Peyer's patch (tissue), 4 donors: ENCODE results near the gene LAPTM5. TPM values are rescaled to one million over a fixed set of nuclear protein-coding genes. Genes with fewer than 3 reads are reported as not detected.

ENCODE experiments used
- DNase-seq, 3 donors: peaks; one replicate each; pipeline ENCODE4 v3.0.0-alpha.2; 2017 to 2019
- H3K27ac ChIP-seq, 4 donors: fragments of 200-600 bp; sonication (generic); one replicate each; pipeline ENCODE4 v1.5.1; 2016 to 2019
- H3K27me3 ChIP-seq, 2 donors: fragments of 200-600 bp; sonication (generic); one replicate each; pipeline ENCODE4 v1.5.1; 2019
- H3K36me3 ChIP-seq, 3 donors: fragments of 200-600 bp; sonication (generic); one replicate each; pipeline ENCODE4 v1.5.1; 2016 to 2019
- H3K4me1 ChIP-seq, 4 donors: fragments of 200-600 bp; sonication (generic); one replicate each; pipeline ENCODE4 v1.5.1; 2016 to 2019
- H3K4me3 ChIP-seq, 4 donors: fragments of 200-600 bp; sonication (generic); 1 replicate in 3 of 4; 2 replicates in 1 of 4; pipeline ENCODE4 v1.5.1; 2016 to 2019; ENCODE audit warnings: mild to moderate bottlenecking in 1 of 4
- H3K9me3 ChIP-seq, 4 donors: fragments of 200-600 bp; sonication (generic); one replicate each; pipeline ENCODE4 v1.5.1; 2016 to 2019; ENCODE audit warnings: mild to moderate bottlenecking in 1 of 4
- CTCF ChIP-seq, 6 experiments: fragments of 450-650 bp in 4 of 6; fragments of 200-600 bp in 2 of 6; sonication (generic) in 1 of 6; IDR thresholded peaks; one replicate each; pipeline ENCODE4 v1.5.1; 2017 to 2019; ENCODE audit warnings: antibody characterized with exemption in 6 of 6, mild to moderate bottlenecking in 3 of 6, moderate library complexity in 1 of 6
- POLR2A ChIP-seq, 2 donors: fragments of 450-650 bp; IDR thresholded peaks; one replicate each; pipeline ENCODE4 v1.5.1; 2017; ENCODE audit warnings: antibody characterized with exemption in 2 of 2, mild to moderate bottlenecking in 2 of 2, moderate library complexity in 2 of 2
- total RNA-seq, 4 donors: library from RNA; depleted of rRNA; stranded (reverse); fragments of >200 nt; gene quantifications; one replicate each; pipeline ENCODE4 v1.1.0, GENCODE V29; 2016

LAPTM5 gene
- total RNA-seq, 4 donors from 2014 or later = 10.3 to 77.6 (median 18.3) TPM

- DNase-seq = peak in 2 of 3 donors; percentile 16 to 45
Measured at GRCh38 chr1:30695439-30695841, 62.1 kb downstream of the LAPTM5 start.

GRCh38 chr1:30694280-30695175 lies 63.0 kb downstream of the LAPTM5 start:
- no peaks in the 10 kb centered on the region for H3K27me3 ChIP-seq
- H3K9me3 ChIP-seq = no peaks in the 10 kb centered on the region
- H3K4me1 ChIP-seq = no peaks in the 10 kb centered on the region
- no peak for TF ChIP-seq POLR2A (IDR thresholded peaks at IDR 0.05)
- no peak for TF ChIP-seq CTCF (IDR thresholded peaks at IDR 0.05)
- peak in 2 of 3 donors; percentile 13 to 26 for DNase-seq
- no peak overlapping the region for H3K27ac ChIP-seq
- no peak overlapping the region for H3K4me3 ChIP-seq
- no peaks in the 10 kb centered on the region for H3K36me3 ChIP-seq

More at GRCh38 chr1:30695439-30695841, 62.1 kb downstream of the LAPTM5 start:
- Histone ChIP-seq H3K27me3 (no peaks in the 10 kb centered on the region), H3K27ac (no peak overlapping the region), H3K4me3 (no peak overlapping the region), H3K36me3 (no peaks in the 10 kb centered on the region), H3K9me3 (no peaks in the 10 kb centered on the region), H3K4me1 (no peaks in the 10 kb centered on the region)
- TF ChIP-seq CTCF (IDR thresholded peaks at IDR 0.05) (no peak), POLR2A (IDR thresholded peaks at IDR 0.05) (no peak)

GRCh38 chr1:30693822-30694221 lies 63.8 kb downstream of the LAPTM5 start:
- Histone ChIP-seq H3K4me1 (no peaks in the 10 kb centered on the region), H3K36me3 (no peaks in the 10 kb centered on the region), H3K27me3 (no peaks in the 10 kb centered on the region), H3K27ac (no peak overlapping the region), H3K9me3 (no peaks in the 10 kb centered on the region), H3K4me3 (no peak overlapping the region)
- no peak for DNase-seq
- TF ChIP-seq CTCF (IDR thresholded peaks at IDR 0.05) = no peak
- no peak for TF ChIP-seq POLR2A (IDR thresholded peaks at IDR 0.05)

- Histone ChIP-seq H3K27me3 (no peaks in the 10 kb centered on the region), H3K4me3 (no peak overlapping the region), H3K36me3 (no peaks in the 10 kb centered on the region), H3K4me1 (no peaks in the 10 kb centered on the region), H3K27ac (no peak overlapping the region), H3K9me3 (no peaks in the 10 kb centered on the region)
- no peak for TF ChIP-seq POLR2A (IDR thresholded peaks at IDR 0.05)
- TF ChIP-seq CTCF (IDR thresholded peaks at IDR 0.05) = no peak
- peak in 1 of 3 donors; percentile 20 for DNase-seq
Measured at GRCh38 chr1:30693366-30693765, 64.2 kb downstream of the LAPTM5 start.

GRCh38 chr1:30692948-30693301 lies 64.6 kb downstream of the LAPTM5 start:
- Histone ChIP-seq H3K27me3 (no peaks in the 10 kb centered on the region), H3K36me3 (no peaks in the 10 kb centered on the region), H3K9me3 (no peaks in the 10 kb centered on the region), H3K4me3 (no peak overlapping the region), H3K4me1 (no peaks in the 10 kb centered on the region), H3K27ac (no peak overlapping the region)
- peak in 1 of 3 donors; percentile 24 for DNase-seq
- TF ChIP-seq CTCF (IDR thresholded peaks at IDR 0.05) = no peak
- no peak for TF ChIP-seq POLR2A (IDR thresholded peaks at IDR 0.05)
